GM18505 (cell line): ENCODE measurements around the gene JMJD6.

Experiments used
- ATAC-seq: cut with Tn5 transposase; IDR thresholded peaks from one replicate; pipeline ENCODE4 v1.9.1; 2021; ENCODE audit not compliant: unreplicated experiment
- POLR2A ChIP-seq: IDR thresholded peaks from 4 replicates; pipeline ENCODE4 v1.6.1; 2011; ENCODE audit warnings: borderline replicate concordance; ENCODE audit not compliant: insufficient read depth, insufficient read length; ENCODE audit errors: extremely low read depth

The JMJD6 gene

DNA sequence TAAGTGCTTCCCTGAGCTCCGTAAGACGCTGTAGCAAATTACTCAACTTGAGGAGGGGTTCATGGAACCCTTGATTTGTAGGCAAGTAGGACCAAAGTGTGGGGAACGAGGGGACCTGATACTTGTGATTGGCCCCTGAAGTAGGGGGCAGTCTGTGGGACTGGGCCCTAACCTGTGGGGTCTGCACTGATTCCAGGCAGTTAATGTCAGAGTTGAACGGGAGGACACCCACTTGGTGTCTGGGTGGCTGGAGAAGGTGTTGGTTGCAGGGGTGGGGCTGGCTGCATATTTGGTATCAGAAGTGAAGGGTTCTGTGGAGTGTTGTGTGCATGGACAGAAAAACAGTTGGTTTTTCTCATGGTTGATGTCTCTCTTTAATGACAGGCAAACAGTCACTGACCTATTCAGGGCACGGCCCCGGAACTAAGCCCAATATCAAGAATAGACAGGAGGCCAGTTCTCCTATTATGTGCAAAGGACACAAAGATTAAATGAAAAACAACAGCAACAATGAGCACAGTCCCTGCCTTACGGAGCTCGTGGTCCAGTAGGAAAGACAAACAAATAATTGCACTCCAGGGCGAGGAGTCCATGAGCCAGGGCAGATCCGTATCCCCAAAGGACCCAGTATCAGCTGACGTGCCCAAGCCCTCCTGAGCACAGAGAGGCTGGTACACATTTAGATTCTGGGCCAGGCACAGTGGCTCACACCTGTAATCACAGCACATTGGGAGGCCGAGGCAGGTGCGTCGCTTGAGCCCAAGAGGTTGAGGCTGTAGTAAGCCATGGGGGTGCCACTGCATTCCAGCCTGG, 34.8 kb downstream of the JMJD6 start:
- no peak for ATAC-seq
- no peak for TF ChIP-seq POLR2A

GRCh38 chr17:76690596-76691280, 35.7 kb downstream of the JMJD6 start:
- TF ChIP-seq POLR2A, result no peak
- ATAC-seq, result no peak

- TF ChIP-seq POLR2A, result no peak
- no peak for ATAC-seq
These were observed 36.5 kb downstream of the JMJD6 start for GRCh38 chr17:76689859-76690258.

GRCh38 chr17:76688165-76688622, 38.2 kb downstream of the JMJD6 start:
- no peak for TF ChIP-seq POLR2A
- ATAC-seq, result no peak

DNA sequence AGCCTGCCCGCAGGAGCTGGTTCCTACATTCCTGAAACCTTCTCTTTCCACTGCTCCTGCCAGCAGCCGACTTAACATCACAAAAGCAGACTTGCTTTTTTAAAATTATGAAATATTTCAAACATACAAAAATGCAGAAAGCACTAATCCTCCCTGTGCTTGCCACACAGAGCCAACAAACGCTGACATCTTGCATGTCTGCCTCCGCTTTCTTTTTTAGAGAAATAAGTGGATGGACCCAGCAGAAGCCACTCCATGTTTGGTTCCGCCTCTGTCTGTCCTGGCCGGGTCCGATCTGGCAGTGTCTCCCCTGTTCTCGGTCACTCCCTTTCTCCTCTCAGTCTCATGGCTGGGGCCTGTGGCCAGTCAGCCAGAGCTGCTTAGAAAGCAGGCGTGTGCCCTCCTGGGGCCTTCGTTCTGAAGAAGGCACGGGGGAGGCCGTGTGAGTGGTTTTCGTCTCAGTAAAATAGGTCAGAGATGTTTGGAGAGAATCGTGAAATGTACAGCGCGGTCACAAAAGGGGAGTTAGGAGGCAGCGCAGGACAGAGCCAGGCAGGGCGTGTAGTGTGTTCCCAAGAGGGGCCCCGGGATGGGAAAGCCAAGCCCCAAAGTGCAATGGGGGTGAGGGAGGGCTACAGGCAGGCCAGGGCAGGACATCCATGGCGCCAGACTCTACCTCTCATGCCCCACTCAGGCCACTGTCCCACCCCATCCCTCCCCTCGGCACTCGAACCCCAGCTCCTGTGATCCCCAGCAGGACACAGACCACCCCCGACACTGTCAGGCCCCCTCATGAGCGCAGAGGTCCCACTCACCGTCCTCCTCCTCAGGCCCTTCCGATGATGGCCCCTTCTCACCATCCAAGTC, 38.9 kb downstream of the JMJD6 start:
- no peak for ATAC-seq
- no peak for TF ChIP-seq POLR2A

DNA sequence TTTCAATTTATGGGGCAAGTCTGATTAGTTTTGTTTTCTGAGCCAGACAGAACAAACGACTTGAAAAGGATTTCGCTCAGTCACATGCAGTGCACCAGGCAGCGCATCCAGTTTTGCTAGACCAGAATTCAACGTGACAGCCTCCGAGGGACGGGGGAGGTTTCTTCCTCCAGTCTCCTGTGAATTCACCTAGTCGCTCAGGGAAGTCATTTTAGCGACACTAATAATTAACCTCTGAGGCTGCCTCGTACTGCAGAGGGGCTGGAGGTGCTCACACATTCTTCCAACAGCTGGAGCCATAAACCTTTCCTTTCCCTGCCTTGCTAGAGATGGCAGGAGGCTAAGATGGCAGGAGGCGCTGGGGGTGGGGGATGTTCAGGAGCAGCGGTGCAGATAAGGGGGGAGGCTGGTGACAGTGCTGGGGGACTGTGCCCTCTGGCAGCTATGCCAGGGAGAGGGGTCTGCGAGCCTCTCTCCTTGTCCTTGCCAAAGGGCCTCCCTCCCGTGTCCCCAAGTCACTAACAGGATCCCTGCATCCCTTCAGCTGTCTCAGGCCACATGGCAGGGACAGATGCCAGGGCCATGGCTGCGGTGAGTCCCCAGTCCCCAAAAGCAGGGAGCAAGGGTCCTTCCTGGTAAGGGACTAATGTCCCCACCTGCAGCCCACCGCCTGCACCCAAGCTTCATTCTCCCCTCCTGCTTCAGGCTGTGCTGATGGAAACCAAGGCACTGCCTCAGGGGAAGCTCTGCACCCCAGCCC, 39.7 kb downstream of the JMJD6 start:
- no peak for ATAC-seq
- TF ChIP-seq POLR2A, result no peak

DNA sequence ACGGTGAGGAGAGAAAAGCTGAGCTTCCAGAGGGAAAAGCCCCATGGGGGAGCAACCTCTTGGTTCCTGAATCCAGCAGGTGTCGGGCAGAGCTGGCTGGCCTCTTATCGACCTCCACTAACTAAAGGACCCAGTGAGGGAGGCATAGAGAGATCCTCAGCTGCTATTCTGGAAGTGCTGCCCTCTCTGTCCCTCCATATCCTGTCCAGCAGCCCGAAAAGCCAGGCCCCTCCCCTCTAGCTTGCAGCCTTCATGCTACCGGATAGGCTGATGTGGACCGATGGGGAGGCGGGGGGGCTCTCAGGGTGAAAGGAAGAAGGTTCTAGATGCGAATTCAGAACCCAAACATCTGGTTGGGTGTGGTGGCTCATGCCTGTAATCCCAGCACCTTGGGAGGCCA, 40.6 kb downstream of the JMJD6 start:
- TF ChIP-seq POLR2A, result no peak
- no peak for ATAC-seq

GRCh38 chr17:76685366-76685765, 41.0 kb downstream of the JMJD6 start:
- no peak for TF ChIP-seq POLR2A
- no peak for ATAC-seq

GRCh38 chr17:76684756-76685155, 41.6 kb downstream of the JMJD6 start:
- TF ChIP-seq POLR2A, result no peak
- no peak for ATAC-seq

GRCh38 chr17:76683921-76684745, 42.3 kb downstream of the JMJD6 start:
- no peak for ATAC-seq
- no peak for TF ChIP-seq POLR2A

DNA sequence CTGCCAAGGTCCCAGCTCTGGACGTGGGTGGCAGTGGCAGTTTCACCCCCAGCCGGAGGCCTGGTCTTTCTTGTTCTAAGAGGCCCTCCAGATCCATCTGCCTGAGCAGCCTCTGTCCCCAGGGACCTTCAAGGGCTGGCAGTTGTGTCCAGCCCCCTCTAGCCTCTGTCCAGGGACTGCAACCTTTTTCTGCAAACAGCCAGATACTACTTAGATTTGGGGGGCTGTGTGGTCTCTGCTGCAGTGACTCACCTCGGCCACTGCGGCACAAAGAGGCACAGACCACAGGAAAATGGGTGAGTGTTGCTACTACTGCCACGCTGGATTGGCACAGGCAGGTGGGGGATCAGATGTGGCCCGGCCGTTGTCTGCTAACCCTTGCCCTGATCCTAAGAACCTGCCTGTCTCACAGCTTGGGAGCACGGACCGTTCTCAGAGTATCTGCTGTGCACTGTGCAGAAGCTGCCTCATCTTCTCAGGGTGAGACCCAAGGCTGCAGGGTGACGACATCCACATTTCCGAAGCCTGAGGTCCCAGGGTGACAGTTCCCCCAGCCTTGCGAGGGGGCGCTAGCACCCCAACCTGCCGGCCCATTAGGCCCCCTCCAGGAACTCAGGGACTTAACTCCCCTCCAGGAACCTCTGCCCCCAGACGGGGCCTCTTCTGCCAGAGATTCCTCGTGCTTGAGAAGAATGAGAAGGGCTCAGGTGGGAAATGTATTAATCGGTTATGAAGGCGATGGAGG, 43.2 kb downstream of the JMJD6 start:
- no peak for ATAC-seq
- no peak for TF ChIP-seq POLR2A

GRCh38 chr17:76682296-76682695, 44.1 kb downstream of the JMJD6 start:
- no peak for TF ChIP-seq POLR2A
- no peak for ATAC-seq
